SH-SY5Y (cell line): ENCODE measurements around the gene SLC12A7.

ENCODE experiments used
- GATA2 ChIP-seq: IDR thresholded peaks from 2 replicates; pipeline ENCODE4 v1.6.1; 2011; ENCODE audit warnings: mild to moderate bottlenecking, low read depth, low read length
- GATA3 ChIP-seq: IDR thresholded peaks from 2 replicates; pipeline ENCODE4 v1.6.1; 2011; ENCODE audit warnings: low read depth, mild to moderate bottlenecking, low read length, moderate library complexity

GRCh38 chr5:1118231-1118698, 6.4 kb upstream of the SLC12A7 start:
- TF ChIP-seq GATA2 (0 out of 2 replicates have a peak, but pooled peaks have one; percentile 8), GATA3 (no peak)
